GM21447 (cell line): ENCODE data around the gene ZNF490.
A peak's percentile ranks its signal among the peaks of the same experiment; 100 is the strongest.
"Not testable (repeated sequence)": the region's sequence is repeated elsewhere in the genome, so short reads cannot be mapped to it uniquely, and the experiment has no call there.

Experiments used
- ATAC-seq: cut with Tn5 transposase; IDR thresholded peaks from one replicate; pipeline ENCODE4 v1.9.1; 2021; ENCODE audit not compliant: unreplicated experiment

ZNF490 gene

DNA sequence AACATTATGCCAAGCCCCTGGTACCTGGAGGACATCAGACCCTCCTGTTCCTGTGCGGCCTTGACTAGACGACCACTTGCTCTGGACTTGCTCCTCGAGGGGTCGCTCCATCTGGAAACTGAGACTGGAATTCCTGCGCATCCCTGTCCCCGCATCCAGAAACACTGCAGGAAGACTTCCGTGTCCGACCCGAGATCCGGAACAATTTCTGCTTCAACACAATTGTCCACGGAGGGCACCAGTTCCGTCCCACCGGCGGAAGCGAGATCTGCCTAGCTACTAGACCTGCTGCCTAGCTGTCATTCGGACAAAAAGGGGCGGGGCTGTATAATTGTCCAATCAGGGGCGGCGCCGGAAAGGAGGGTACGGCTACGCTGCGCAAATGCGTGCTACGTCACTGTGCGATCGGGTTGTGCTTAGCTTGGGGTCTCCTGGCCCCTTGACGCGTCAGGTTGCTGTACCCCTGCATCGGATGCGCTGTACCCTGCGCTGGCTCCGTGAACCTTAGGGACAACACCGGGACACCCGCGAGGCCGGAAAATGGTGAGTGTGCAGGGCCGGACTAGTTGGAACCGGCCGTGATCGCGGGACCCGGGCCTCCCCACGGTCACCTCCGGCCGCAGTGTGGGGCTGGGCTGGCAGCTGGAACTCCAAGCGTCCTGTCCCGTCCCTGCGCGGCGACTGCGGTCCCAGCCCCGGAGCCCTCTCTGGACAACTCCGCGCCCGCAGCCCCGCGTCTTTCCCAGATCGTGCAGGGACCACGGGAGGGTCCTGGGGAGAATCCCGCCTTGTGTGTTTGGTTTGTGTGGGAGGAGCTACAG lies at the start of gene ZNF490, which contains the start of gene ZNF791:
ZNF490 (minus strand) TSS at position 274 of the 821 bp plus-strand sequence; CDS start at position 141, 133 bp downstream.
ZNF791 (plus strand) TSS at position 381 of the 821 bp plus-strand sequence; CDS start at position 541, 160 bp downstream.
- ATAC-seq: peak; percentile 79

DNA sequence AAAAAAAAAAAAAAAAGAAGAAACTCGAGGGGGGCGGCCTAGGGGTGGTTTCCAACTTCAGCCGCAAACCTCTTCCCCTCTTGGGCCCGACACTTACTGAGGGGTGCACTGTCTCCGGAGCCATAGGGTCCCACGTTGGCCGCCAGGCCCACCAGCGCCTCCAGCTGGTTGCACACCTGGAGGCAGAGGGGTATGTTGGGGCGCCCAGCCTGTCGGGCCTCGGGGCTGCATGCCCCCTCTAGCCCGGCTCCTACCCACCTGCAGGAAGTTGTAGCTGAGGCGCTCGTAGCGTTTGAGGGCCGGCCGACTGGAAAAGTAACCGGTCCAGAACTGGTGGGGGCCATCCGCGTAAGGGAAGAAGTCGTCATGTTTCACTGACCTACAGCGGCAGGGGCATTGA lies 47.4 kb upstream of the ZNF490 start:
- ATAC-seq: no peak

DNA sequence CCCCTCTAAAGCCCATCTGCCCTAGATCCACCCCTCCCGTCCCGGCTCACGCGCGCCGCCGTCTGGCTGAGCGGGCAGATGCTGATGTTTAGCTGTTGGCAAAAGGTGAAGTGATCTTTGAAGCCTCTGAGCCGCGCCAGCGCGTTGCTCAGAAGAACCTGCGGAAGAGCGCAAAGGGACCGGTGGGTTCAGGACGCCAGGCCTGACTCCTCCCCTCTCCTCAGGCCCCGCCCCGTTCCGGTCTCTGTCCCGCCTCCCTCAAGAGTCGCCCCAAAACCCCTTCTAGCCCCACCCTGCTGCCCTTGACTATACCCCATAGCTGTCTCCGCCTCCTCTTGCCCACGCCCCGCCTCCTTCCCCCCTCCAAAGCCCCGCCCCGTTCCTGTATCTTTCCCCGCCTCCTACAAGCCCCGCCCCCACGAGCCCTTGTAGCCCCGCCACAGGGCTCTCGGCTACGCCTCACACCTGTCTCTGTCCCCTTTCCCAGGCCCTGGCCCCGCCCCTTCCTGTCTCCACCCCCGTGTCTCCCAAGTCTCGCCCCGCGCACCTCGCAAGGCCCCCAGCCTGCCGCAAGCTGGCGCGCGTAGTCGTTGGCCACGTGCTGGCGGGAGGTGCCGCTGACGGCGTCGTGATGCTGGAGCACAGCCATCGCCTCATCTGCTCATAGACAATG lies 46.4 kb upstream of the ZNF490 start:
- ATAC-seq: no peak

DNA sequence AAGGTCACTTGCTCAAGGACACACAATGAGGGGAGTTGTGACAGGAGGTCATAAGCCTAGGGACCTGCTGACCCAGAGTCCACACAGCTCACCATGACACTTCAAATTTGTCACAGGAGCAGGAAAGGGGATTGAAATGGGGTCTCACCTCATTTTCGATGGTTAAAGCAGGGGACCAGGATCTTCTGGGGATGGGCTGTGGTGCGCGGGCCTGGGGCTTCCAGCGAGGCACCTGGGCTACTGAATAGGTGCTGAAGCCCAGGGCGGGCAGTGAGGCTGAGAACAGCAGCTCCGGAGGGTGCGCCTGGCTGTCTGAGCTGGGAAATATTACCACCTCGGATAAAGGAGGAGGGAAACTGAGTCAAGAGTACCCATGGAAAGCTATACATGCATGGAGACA lies 44.9 kb upstream of the ZNF490 start:
- ATAC-seq: no peak

DNA sequence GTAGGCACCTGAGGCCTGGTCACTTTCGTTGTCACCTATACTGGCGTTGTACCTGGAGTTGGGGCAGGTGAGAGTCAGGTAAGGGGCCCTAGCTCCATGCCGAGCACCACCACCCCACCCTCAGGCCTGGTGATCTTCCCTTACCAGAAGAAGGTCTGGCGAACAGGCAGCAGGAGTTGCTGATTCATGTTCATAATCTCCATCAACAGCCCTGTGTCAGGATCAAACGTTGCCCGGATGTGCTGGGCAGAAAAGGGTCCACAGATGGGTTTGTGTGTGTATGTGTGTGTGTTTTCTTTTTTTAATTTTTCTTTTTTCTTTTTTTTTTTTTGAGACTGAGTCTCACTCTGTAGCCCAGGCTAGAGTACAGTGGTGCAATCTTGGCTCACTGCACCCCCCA lies 41.6 kb upstream of the ZNF490 start:
- no peak for ATAC-seq

DNA sequence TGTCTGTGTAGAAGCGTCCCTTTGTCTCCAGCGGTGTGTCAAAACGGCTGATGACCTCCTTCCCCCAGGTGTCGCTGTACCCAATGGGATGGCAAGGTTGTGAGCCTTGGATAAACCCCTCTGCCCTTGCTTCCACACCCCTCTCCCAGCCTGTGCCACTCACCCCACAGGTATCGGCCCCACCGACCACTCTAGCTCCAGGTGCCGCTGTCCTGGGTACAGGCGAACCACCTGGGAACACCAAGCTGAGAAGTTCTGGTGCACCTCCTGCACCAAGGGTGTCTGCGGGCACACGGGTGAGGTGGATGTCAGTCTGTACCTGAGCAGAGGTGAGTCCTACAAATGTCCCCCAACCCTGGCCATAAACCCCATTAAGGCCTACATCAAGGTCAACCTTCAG lies 39.3 kb upstream of the ZNF490 start:
- ATAC-seq: no peak

DNA sequence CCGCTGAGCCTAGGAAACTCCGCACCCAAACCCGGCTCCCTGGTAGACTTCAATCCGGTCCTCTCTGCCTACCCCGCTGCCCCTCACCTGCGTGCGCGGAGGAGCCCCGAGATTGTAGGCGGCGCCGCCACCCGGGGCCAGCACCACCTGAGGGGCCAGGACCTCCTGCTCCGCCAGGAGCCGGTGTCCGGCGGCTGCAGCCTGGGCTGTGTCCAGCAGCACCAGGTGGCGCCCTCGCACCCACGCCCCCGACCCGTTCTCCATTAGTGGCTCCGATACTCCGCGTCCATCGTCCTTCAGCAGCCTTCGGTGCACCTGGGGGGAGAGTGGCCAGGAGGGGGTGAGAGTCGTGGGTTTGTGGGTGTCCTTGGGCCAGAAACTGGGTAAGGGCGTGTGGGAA lies 37.5 kb upstream of the ZNF490 start:
- ATAC-seq: no peak

DNA sequence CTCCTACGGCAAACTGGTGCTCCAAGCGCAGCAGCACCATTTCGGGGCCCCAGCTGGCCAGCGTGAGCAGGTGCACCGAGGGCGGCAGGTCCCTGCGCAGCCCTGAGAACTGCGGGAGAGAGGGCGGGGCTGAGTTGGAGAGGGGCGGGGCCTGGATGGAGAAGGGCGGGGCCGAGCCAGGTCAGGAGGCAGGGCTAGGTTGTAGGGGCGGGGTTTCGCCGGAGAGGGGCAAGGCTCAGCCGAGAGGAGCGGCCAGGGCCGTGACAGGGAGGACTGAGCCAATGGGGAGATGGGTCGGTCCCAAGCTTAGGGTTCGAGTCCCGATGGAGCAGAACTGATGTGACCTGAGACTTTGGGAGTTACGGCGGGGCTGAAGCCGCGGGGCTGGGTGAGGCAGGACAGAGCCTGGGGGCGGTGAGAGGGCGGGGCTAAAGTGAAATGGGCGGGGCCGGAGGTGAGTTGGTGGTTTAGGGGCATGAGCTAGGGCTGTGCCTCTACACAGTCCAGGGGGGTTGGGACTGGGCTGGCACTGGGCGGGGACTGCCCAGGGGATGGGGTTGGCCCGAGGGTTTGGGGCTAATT lies 37.0 kb upstream of the ZNF490 start:
- no peak for ATAC-seq

DNA sequence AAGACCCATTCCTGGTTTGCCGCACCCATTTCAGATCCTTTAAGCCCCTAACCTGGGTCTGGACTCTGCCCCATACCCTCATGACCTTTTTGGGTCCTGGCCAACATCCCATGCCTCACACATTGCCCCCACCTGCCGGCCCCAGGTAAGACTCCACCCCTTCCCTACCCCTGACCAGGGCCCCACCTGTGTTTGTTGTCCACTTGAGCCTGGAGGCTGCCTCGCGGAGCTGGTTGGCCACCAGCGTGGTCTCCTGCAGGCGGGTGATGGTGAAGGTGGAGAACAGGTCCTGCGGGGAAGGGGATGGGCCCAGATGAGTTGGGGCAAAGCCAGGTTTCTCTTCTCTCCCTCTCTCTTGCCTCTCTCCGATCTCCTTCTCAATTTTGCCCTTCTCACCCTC lies 36.4 kb upstream of the ZNF490 start:
- no peak for ATAC-seq

DNA sequence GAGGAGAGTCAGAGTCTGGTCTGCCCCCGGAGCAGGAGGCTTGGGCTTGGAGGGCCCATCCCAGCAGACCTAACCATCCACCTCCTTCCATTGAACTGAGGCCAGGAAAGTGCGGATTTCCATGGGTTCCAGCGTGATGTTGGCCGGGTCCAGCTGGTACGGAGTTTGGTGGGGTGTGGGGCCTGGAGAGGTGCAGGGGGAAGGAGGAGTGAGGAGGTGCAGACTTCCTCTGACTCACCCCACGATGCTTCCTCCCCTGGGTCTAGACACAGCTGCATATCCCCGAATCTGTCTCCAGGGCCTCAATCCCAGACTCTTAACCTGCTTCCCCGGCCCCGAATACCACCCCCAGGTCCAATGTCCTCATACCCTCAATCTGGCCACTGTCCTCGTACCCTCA lies 35.9 kb upstream of the ZNF490 start:
- no peak for ATAC-seq

DNA sequence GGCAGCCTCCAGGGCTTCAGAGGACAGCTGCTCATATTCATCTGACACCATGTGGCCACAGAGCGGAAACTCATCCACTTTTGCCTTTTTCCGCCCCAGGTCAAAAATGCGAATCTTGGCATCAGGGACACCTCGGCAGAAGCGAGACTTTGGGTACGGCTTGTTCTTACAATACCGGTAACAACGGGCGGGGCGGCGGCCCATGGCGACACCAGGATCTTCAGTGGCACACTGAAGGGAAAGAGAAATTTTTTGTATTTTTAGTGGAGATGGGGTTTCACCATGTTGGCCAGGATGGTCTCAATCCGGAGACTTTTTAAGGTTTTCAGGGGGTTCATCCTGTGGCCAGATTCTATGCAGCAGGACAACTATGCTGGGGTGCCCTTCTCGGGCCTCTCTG lies 33.1 kb upstream of the ZNF490 start:
- ATAC-seq: not testable (repeated sequence)

DNA sequence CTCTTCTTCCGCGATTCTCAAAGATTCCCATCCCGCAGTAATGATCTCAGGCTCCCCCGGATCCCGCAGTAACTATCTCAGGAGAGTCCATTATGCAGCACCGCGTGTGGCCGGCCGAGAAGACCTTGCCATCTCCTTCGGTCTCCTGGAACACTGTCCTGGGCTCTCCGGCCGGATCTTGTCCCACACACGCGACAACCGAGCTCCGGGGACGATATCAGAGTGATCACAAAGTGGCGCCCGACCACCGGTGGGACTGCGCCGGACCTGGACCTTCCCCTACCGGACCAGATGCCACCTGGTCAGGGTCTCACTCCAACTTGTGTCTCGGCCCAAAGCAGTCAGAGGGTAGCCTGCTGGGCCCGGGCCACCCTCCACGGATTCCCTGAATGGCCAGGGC lies 31.9 kb upstream of the ZNF490 start:
- ATAC-seq: no peak

DNA sequence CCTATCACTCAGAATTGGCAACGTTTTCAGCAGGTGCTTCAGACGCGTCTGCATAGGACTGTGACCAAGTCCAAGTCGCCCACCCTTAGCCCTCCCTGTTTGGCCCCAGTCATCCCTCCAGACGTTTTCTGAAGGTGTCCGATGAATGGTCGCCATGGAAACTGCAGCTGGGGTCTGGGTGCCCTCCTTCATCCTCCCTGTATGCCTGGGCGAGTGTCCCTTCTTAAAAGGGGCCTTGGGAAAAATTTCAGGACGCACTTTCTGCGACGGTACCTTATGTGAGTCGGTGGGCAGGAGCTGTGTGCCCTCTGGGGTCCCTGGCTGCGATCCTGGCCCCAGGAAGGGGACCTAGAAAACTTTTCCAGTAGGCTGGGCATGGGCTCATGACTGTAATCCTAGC lies 30.8 kb upstream of the ZNF490 start:
- ATAC-seq: no peak

DNA sequence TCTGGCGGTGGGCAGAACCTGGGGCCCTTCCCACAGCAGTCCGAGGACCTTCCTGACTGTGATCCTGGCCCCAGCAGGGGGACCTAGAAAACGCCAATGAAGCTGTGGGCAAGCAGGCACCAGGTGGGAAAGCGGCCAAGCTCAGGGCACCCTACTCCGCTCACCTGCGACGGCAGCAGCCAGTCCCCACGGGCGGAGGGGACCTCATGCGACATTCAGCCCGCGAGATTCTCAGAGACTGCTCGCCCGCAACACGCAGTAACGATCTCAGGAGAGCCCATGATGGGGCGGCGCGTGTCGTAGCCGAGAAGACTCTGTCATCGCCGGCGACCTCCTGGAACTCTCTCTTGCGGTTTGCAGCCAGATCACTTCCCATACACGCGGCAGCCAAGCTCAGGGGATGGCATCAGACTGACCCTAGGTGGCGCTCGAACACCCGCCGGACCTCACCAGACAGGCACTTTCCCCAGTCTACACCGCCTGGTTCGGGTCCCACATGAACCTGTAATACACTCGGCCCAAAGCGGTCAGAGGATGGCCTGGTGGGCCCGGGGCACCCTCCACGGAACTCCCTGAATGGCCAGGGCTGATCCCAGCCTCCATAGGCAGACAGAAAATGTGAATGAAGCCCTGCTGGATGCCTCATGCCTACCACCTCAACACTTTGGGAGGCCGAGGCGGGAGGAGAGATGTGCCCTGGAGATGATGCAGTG lies 29.4 kb upstream of the ZNF490 start:
- peak; percentile 48 for ATAC-seq

DNA sequence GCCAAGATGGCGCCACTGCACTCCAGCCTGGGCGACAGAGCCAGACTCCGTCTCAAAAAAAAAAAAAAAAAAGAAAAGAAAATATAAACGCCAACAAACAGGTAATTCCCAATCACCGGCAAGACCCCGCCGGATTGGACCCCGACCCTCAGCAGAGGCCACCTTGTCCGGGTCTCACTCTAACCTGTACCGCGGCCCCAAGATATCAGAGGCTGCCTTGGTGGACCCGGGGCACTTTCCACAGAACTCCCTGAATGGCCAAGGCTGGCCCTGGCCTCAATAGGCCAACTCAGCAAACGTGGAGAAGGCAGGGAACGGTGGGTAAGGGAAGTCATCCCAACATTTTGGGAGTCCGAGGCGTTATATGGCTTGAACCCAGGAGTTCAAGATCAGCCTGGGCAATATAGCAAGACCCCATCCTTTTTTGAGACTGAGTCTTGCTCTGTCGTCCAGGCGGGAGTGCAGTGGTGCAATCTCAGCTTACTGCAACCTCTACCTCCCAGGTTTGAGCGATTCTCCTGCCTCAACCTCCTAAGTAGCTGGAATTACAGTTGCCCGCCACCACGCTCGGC lies 28.1 kb upstream of the ZNF490 start:
- ATAC-seq: no peak

DNA sequence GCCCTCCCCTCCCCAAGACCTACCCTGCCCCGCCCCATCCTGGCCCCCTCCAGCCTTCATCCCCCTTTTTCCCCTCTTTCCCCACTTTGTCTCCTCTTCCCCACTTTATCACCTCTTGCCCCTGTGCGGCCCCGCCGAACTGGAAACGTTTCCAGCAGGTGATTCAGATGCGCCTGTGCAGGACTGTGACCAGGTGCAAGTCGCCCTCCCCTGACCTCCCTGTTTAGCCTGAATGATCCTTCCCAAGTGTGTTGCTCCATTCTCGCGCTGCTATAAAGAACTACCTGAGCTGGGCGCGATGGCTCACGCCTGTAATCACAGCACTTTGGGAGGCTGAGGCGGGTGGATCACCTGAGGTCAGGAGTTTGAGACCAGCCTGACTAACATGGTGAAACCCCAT lies 26.0 kb upstream of the ZNF490 start:
- no peak for ATAC-seq

DNA sequence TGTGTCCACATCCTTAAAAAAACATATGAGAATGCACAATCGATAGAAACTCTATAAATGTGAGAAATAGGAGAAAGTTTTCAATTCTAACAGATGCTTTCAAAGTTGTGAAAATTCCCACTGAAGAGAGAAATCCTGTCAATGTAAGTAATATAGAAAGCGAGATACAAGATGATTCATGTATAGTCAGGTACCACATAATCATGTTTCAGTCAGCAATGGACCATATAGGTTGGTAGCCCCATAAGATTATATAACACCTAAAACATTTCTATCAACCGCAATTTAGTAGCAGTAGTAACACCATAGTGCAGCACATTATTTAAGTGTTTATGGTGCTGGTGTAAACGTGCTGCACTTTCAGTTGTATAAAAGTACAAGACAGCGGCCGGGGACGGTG lies 18.6 kb upstream of the ZNF490 start:
- ATAC-seq: no peak

DNA sequence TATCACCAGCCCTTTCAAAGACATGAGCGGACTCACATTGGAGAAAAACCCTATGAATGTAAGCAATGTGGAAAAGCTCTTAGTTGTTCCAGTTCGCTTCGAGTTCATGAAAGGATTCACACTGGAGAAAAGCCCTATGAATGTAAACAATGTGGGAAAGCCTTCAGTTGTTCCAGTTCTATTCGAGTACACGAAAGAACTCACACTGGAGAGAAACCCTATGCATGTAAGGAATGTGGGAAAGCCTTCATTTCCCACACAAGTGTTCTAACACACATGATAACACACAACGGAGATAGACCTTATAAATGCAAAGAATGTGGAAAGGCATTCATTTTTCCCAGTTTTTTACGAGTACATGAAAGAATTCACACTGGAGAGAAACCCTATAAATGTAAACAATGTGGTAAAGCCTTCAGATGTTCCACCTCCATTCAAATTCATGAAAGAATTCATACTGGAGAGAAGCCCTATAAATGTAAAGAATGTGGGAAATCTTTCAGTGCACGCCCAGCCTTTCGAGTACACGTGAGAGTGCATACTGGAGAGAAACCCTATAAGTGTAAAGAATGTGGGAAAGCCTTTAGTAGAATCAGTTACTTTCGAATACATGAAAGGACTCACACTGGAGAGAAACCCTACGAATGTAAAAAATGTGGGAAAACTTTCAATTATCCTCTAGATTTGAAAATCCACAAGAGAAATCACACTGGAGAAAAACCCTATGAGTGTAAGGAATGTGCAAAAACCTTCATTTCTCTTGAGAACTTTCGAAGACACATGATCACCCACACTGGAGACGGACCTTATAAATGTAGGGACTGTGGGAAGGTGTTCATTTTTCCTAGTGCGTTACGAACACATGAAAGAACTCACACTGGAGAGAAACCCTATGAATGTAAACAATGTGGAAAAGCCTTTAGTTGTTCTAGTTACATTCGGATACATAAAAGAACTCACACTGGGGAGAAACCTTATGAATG lies 17.7 kb upstream of the ZNF490 start:
- no peak for ATAC-seq

DNA sequence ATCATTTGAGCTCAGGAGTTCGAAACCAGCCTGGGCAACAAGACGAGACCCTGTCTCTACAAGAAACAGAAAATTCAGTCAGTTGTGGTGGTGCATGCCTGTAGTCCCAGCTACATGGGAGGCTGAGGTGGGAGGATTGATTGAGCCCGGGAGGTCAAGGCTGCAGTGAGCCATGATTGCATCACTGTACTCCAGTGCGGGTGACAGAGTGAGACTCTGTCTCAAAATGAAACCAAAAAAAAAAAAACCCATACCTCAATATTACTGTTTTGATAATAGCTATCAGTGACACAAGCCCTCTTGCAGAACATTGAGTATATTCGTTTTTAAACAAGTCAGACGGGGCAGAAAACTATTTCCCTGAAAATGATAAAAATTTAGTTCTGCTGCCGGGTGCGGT lies 16.3 kb upstream of the ZNF490 start:
- no peak for ATAC-seq
